HEK293 (cell line): Measurements from ENCODE around the gene DOCK9.

Experiments used
- ATF2 ChIP-seq: fragments of 450-650 bp; formaldehyde crosslinking; IDR thresholded peaks from 2 replicates; pipeline ENCODE4 v1.5.1; 2016; ENCODE audit warnings: missing biosample characterization, missing genetic modification characterization, low read depth
- CTCF ChIP-seq: fragments of 450-650 bp; formaldehyde crosslinking; IDR thresholded peaks from 2 replicates; pipeline ENCODE4 v1.5.1; 2016; ENCODE audit warnings: missing biosample characterization, missing genetic modification characterization
- TCF7L2 ChIP-seq: IDR thresholded peaks from 2 replicates; pipeline ENCODE4 v1.6.1; 2011; ENCODE audit warnings: low read depth, mild to moderate bottlenecking, inconsistent platforms, low read length, moderate library complexity, borderline replicate concordance
- ZBTB8A ChIP-seq: fragments of 450-650 bp; formaldehyde crosslinking; IDR thresholded peaks from 2 replicates; pipeline ENCODE4 v1.5.1; 2016; ENCODE audit warnings: missing biosample characterization, missing genetic modification characterization
- ZIC2 ChIP-seq: fragments of 450-650 bp; formaldehyde crosslinking; IDR thresholded peaks from 2 replicates; pipeline ENCODE4 v1.5.1; 2016; ENCODE audit warnings: missing biosample characterization, missing genetic modification characterization
- ZNF311 ChIP-seq: fragments of 450-650 bp; formaldehyde crosslinking; IDR thresholded peaks from 2 replicates; pipeline ENCODE4 v1.5.1; 2017; ENCODE audit warnings: missing biosample characterization, missing genetic modification characterization, borderline replicate concordance
- ZNF558 ChIP-seq: fragments of 450-650 bp; formaldehyde crosslinking; IDR thresholded peaks from 2 replicates; pipeline ENCODE4 v1.5.1; 2016; ENCODE audit warnings: missing biosample characterization, missing genetic modification characterization
- ZSCAN5A ChIP-seq: fragments of 450-650 bp; formaldehyde crosslinking; IDR thresholded peaks from 2 replicates; pipeline ENCODE4 v1.5.1; 2016; ENCODE audit warnings: missing biosample characterization, missing genetic modification characterization

- TF ChIP-seq ZSCAN5A (tag by site-specific recombination) (no peak), CTCF (tag by site-specific recombination) (no peak), TCF7L2 (no peak), ZBTB8A (no peak), ATF2 (no peak), ZNF311 (tag by site-specific recombination) (no peak), ZNF558 (tag by site-specific recombination) (no peak), ZIC2 (tag by site-specific recombination) (no peak)
Observed at GRCh38 chr13:98879127-98879520, 98.7 kb downstream of the DOCK9 start.
